HG03025 (cell line): ENCODE results near the gene GLP2R.
"Not testable (repeated sequence)": the region's sequence is repeated elsewhere in the genome, so short reads cannot be mapped to it uniquely, and the experiment has no call there.

Source experiments
- ATAC-seq: cut with Tn5 transposase; IDR thresholded peaks from one replicate; pipeline ENCODE4 v1.9.1; 2021; ENCODE audit warnings: mild to moderate bottlenecking, moderate library complexity; ENCODE audit not compliant: unreplicated experiment, low FRiP score

Gene GLP2R

GRCh38 chr17:9918352-9918751 lies 92.6 kb downstream of the GLP2R start:
- ATAC-seq, result no peak

GRCh38 chr17:9918804-9919352 lies 93.2 kb downstream of the GLP2R start:
- no peak for ATAC-seq

- not testable (repeated sequence) for ATAC-seq
These were observed 95.5 kb downstream of the GLP2R start for GRCh38 chr17:9921216-9921615.

- no peak for ATAC-seq
These were observed 96.5 kb downstream of the GLP2R start for GRCh38 chr17:9922012-9922848.

GRCh38 chr17:9924735-9925191 lies 99.0 kb downstream of the GLP2R start:
- ATAC-seq, result no peak

DNA sequence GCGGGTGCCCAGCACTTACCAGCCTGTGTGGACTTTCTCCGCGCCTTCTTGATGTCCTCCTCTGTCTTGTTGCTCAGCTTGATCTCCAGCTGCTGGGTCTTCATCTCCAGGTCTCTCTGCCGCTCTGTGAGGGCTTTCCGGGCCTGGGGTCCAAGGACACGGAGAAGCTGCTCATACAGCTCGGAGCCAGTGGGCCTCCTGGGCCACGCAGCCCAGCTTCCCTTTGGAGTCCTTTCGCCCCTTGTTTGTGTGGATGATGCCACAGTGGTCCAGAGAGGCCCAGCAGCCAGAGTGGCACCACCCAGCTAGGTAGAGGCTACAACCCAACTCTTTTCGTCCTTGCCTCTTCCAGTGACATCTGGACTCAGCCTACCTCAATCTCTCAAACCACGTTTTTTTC lies 99.7 kb downstream of the GLP2R start:
- ATAC-seq, result no peak

DNA sequence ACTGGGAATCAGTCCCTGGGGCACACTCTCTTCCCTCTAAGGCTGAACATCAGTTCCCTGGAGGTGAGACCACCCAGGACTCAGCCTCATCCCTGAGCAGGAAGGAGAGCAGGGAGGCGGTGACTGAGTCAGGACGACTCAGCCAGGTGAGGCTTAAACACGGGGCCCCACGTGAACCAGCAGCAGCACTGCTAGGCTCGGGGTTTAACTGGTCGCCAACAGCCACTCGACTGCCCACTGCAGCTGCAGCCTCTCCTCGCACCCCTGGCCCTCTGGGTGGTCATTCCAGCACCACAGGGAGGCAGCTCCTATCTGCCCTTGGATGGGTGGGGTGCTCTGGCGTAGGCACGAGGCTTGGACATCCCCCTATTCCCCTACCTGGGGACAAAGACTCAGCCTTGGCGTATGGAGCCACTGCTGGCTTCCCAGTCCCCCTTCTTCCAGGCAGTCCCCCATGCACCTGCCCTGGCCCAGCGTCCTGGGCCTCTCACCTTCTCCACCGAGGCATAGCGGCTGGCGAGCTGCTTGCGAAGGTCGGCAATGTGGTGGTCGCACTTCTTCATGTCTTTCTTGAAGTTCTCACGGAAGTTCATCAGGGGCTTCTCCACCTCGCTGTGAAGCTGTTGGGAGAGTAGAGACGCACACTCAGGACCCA lies 100.6 kb downstream of the GLP2R start:
- no peak for ATAC-seq

GRCh38 chr17:9928601-9929333 lies 103.0 kb downstream of the GLP2R start:
- no peak for ATAC-seq

DNA sequence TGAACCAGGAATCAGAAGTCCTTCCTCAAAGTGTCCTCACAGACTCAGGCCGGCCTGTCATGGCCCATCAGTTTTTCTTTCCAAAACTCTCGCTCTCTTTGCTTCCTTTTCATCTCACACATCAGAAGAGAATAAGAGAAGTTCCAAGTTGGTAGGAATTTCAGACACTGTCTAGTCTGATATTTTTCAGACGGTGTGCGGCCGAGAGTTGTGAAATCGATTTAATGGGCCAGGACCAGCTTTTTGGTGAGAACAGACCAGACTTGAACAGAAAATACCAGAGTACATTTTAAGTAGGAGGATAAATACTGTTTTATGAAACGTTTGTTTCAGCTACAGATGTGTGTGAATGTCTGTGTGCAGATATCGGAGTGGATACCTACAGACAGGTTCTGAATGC lies 104.1 kb downstream of the GLP2R start:
- no peak for ATAC-seq

DNA sequence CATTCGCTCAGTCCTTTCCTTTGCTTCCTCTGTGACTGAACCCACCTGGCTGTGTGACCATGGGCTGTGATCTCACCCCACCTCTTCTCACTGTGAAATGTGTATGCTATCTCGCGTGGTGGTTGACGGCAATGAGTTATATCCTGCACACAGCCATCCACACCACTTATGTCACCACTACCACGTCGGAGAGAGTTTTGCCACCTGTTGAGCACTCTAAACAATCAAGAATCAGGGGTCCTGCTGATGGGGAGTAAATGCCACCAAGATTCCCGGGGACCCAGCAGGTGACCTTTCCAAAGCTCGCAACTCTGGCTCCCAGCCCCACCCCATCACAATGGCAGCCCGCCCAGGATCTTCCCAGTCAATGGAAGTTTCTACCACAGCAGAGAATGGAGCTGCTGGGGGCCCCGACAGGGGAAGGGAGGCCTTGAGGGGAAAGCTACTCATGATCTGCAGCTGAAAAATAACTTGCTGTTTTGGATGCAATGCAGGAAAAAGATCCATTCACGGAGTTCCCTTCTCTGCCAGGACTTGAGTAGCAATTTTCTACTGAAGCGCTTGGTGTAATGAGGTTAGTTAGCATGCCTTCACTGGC lies 105.5 kb downstream of the GLP2R start:
- ATAC-seq, result no peak

- no peak for ATAC-seq
These were observed 106.8 kb downstream of the GLP2R start for GRCh38 chr17:9932491-9932890.

- no peak for ATAC-seq
These were observed 108.6 kb downstream of the GLP2R start for GRCh38 chr17:9934331-9934730.

- ATAC-seq, result no peak
These were observed 109.7 kb downstream of the GLP2R start for GRCh38 chr17:9935408-9935807.

GRCh38 chr17:9936095-9936494 lies 110.4 kb downstream of the GLP2R start:
- ATAC-seq, result no peak

DNA sequence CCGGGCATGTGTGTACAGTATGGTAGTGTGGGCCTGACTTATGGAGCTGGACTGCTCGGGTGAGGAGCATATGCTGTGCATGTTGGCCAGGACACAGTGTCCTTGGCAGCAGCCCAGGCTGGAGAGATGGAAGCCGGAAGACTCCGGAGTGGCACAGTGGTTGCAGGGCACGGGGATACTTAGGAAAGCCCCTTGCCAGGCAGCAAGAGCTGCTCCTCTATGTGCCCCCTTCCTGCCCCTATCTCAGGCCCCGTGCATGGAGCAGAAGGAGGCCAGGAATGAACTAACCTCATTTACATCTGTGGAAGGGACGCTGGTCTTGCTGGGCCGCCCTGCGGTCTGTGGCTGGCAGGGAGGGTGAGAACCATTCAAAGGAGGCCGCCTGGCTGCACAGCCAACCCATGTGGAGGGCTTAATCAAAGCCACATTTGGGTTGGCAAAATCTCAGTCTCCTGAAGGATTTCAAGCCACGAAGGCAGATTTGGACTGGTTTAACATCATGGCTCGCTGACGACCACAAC lies 111.6 kb downstream of the GLP2R start:
- no peak for ATAC-seq

DNA sequence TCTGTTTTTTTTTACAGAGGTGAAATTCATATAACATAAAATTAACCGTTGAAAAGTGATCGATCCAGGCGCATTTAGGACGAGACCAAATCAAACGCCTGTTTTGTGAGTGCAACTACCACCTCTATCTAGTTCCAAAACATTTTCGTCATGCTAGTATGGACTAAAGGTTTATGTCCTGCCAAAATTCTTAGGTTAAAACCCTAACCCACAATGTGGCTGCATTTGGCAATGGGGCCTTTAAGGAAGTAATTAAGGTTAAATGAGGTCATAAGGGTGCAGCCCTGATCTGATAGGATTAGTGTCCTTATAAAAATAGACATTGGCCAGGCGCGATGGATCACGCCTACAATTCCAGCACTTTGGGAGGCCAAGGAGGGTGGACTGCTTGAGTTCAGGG lies 112.2 kb downstream of the GLP2R start:
- ATAC-seq, result no peak

DNA sequence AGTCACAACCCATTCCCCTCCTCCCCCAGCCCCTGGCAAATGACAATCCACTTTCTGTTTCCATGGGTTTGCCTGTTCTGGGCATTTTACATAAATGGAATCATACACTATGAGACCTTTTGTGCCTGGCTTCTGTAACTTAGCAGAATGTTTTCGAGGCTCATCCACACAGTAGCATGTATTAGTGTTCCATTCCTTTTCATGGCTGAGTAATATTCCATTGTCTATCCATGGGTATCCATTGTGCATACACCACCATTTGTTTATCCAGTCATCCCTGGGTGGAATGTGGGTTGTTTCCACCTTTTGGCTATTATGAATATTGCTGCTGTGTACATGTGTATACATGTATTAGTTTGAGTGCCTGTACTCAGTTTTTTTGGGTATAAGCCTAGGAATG lies 113.0 kb downstream of the GLP2R start:
- ATAC-seq, result no peak

DNA sequence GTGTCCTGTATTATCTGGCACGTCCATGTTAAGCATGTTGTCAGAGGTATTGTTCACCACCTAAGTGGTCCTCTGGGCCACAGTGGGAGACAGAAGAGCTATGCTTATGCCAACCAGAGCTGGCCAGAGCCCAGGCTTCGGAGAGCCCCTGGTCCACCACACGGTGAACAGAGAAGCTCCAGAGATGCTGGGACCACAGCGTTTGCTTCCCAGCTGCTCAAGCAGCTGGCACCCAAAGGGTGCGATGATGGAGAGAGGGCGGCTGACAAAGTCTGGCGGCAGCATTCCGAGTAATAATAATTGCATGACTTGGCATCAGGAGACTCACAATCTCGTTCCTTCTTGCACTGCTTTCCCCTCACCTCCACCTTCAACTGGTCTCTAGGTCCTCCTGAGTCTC lies 115.1 kb downstream of the GLP2R start:
- no peak for ATAC-seq

GRCh38 chr17:9941305-9941704 lies 115.6 kb downstream of the GLP2R start:
- no peak for ATAC-seq
